ENCODE results near the gene FAM180B.

Gene FAM180B

GRCh38 chr11:47566149-47566698 is 20.3 kb upstream of the FAM180B start:
- H3K4me1 ChIP-seq (ENCODE audit: control insufficient read depth in 1 of 2, insufficient read depth in 2 of 2, low read length in 2 of 2): peaks cover 0 to 13% of the 10 kb centered on the region in 2 donors
- H3K9ac ChIP-seq (ENCODE audit: low read depth in 1 of 2, low read length in 2 of 2): peak overlapping the region; percentile 92 to 95
- H3K27ac ChIP-seq (ENCODE audit: low read depth, low read length): no peak overlapping the region
- H3K4me3 ChIP-seq (ENCODE audit: low read depth in 1 of 2, low read length in 2 of 2): peak overlapping the region; percentile 94
- no peaks in the 10 kb centered on the region for H3K9me3 ChIP-seq (ENCODE audit: control insufficient read depth in 1 of 2, low read length in 2 of 2)
- peaks cover 10 to 17% of the 10 kb centered on the region in 2 donors for H3K36me3 ChIP-seq (ENCODE audit: control insufficient read depth in 1 of 2, insufficient read depth in 2 of 2, low read length in 2 of 2)
- no peaks in the 10 kb centered on the region for H3K27me3 ChIP-seq (ENCODE audit: control insufficient read depth in 1 of 2, insufficient read depth in 2 of 2, low read length in 2 of 2)

DNA sequence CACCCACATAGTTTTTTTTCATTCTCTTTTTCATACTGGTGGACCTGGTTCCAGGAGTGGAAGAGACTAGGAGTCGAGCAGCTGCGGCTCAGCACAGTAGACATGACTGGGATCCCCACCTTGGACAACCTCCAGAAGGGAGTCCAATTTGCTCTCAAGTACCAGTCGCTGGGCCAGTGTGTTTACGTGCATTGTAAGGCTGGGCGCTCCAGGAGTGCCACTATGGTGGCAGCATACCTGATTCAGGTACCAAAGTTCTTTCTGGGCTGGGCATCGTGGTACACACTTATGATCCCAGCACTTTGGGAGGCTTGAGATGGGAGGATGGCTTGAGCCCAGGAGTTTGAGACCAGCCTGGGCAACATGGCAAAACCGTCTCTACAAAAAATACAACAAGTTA is 16.8 kb upstream of the FAM180B start:
- Histone ChIP-seq H3K9ac (ENCODE audit: low read depth in 1 of 2, low read length in 2 of 2) (no peak overlapping the region), H3K4me1 (ENCODE audit: control insufficient read depth in 1 of 2, insufficient read depth in 2 of 2, low read length in 2 of 2) (peaks cover 0 to 13% of the 10 kb centered on the region in 2 donors), H3K36me3 (ENCODE audit: control insufficient read depth in 1 of 2, insufficient read depth in 2 of 2, low read length in 2 of 2) (peaks cover 35 to 50% of the 10 kb centered on the region in 2 donors)

GRCh38 chr11:47570651-47571356 is 15.7 kb upstream of the FAM180B start:
- H3K4me3 ChIP-seq (ENCODE audit: low read depth in 1 of 2, low read length in 2 of 2): no peak overlapping the region
- H3K36me3 ChIP-seq (ENCODE audit: control insufficient read depth in 1 of 2, insufficient read depth in 2 of 2, low read length in 2 of 2): peaks cover 35 to 55% of the 10 kb centered on the region in 2 donors
- H3K9ac ChIP-seq (ENCODE audit: low read depth in 1 of 2, low read length in 2 of 2): no peak overlapping the region
- H3K27ac ChIP-seq (ENCODE audit: low read depth, low read length): no peak overlapping the region
- H3K27me3 ChIP-seq (ENCODE audit: control insufficient read depth in 1 of 2, insufficient read depth in 2 of 2, low read length in 2 of 2): no peaks in the 10 kb centered on the region
- no peaks in the 10 kb centered on the region for H3K9me3 ChIP-seq (ENCODE audit: control insufficient read depth in 1 of 2, low read length in 2 of 2)
- H3K4me1 ChIP-seq (ENCODE audit: control insufficient read depth in 1 of 2, insufficient read depth in 2 of 2, low read length in 2 of 2): peaks cover 0 to 8% of the 10 kb centered on the region in 2 donors

More for the DNA sequence above, 16.8 kb upstream of the FAM180B start:
- Histone ChIP-seq H3K9me3 (ENCODE audit: control insufficient read depth in 1 of 2, low read length in 2 of 2) (no peaks in the 10 kb centered on the region), H3K27ac (ENCODE audit: low read depth, low read length) (no peak overlapping the region), H3K4me3 (ENCODE audit: low read depth in 1 of 2, low read length in 2 of 2) (no peak overlapping the region), H3K27me3 (ENCODE audit: control insufficient read depth in 1 of 2, insufficient read depth in 2 of 2, low read length in 2 of 2) (no peaks in the 10 kb centered on the region)

- Histone ChIP-seq H3K4me3 (ENCODE audit: low read depth in 1 of 2, low read length in 2 of 2) (no peak overlapping the region), H3K9ac (ENCODE audit: low read depth in 1 of 2, low read length in 2 of 2) (no peak overlapping the region), H3K36me3 (ENCODE audit: control insufficient read depth in 1 of 2, insufficient read depth in 2 of 2, low read length in 2 of 2) (peaks cover 35 to 56% of the 10 kb centered on the region in 2 donors), H3K4me1 (ENCODE audit: control insufficient read depth in 1 of 2, insufficient read depth in 2 of 2, low read length in 2 of 2) (peaks cover 0 to 5% of the 10 kb centered on the region in 2 donors), H3K9me3 (ENCODE audit: control insufficient read depth in 1 of 2, low read length in 2 of 2) (no peaks in the 10 kb centered on the region), H3K27me3 (ENCODE audit: control insufficient read depth in 1 of 2, insufficient read depth in 2 of 2, low read length in 2 of 2) (no peaks in the 10 kb centered on the region), H3K27ac (ENCODE audit: low read depth, low read length) (no peak overlapping the region)
These were observed 15.1 kb upstream of the FAM180B start for GRCh38 chr11:47571357-47571729.

DNA sequence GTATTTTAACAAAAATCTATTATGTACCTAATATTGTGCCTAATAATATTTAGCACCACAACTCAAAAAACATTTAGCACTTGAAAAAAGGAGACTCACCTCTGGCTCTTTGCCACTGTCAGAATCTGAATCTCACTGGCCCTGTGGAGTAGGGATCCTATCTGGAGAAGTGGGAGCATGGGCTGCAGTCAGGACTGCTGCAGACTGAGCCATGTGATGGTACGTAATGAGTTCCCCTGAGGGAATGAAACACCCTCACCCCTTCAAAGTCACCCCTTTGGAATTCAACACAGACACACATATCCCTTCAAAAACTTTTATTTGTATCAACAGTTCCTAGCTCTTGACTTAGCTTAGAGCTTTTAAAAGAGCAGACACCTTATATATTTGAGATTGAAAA is 14.6 kb upstream of the FAM180B start:
- Histone ChIP-seq H3K4me3 (ENCODE audit: low read depth in 1 of 2, low read length in 2 of 2) (no peak overlapping the region), H3K9ac (ENCODE audit: low read depth in 1 of 2, low read length in 2 of 2) (no peak overlapping the region), H3K9me3 (ENCODE audit: control insufficient read depth in 1 of 2, low read length in 2 of 2) (no peaks in the 10 kb centered on the region), H3K4me1 (ENCODE audit: control insufficient read depth in 1 of 2, insufficient read depth in 2 of 2, low read length in 2 of 2) (no peaks in the 10 kb centered on the region), H3K27ac (ENCODE audit: low read depth, low read length) (no peak overlapping the region), H3K36me3 (ENCODE audit: control insufficient read depth in 1 of 2, insufficient read depth in 2 of 2, low read length in 2 of 2) (peaks cover 35 to 57% of the 10 kb centered on the region in 2 donors), H3K27me3 (ENCODE audit: control insufficient read depth in 1 of 2, insufficient read depth in 2 of 2, low read length in 2 of 2) (no peaks in the 10 kb centered on the region)

- Histone ChIP-seq H3K4me1 (ENCODE audit: control insufficient read depth in 1 of 2, insufficient read depth in 2 of 2, low read length in 2 of 2) (peaks cover 6 to 8% of the 10 kb centered on the region in 2 donors), H3K27ac (ENCODE audit: low read depth, low read length) (no peak overlapping the region), H3K4me3 (ENCODE audit: low read depth in 1 of 2, low read length in 2 of 2) (no peak overlapping the region), H3K36me3 (ENCODE audit: control insufficient read depth in 1 of 2, insufficient read depth in 2 of 2, low read length in 2 of 2) (peaks cover 35 to 65% of the 10 kb centered on the region in 2 donors), H3K9me3 (ENCODE audit: control insufficient read depth in 1 of 2, low read length in 2 of 2) (no peaks in the 10 kb centered on the region), H3K9ac (ENCODE audit: low read depth in 1 of 2, low read length in 2 of 2) (no peak overlapping the region), H3K27me3 (ENCODE audit: control insufficient read depth in 1 of 2, insufficient read depth in 2 of 2, low read length in 2 of 2) (no peaks in the 10 kb centered on the region)
These were observed 13.7 kb upstream of the FAM180B start for GRCh38 chr11:47572715-47573255.

- Histone ChIP-seq H3K9ac (ENCODE audit: low read depth in 1 of 2, low read length in 2 of 2) (no peak overlapping the region), H3K27ac (ENCODE audit: low read depth, low read length) (no peak overlapping the region), H3K9me3 (ENCODE audit: control insufficient read depth in 1 of 2, low read length in 2 of 2) (no peaks in the 10 kb centered on the region), H3K4me3 (ENCODE audit: low read depth in 1 of 2, low read length in 2 of 2) (no peak overlapping the region), H3K4me1 (ENCODE audit: control insufficient read depth in 1 of 2, insufficient read depth in 2 of 2, low read length in 2 of 2) (peaks cover 11 to 14% of the 10 kb centered on the region in 2 donors), H3K36me3 (ENCODE audit: control insufficient read depth in 1 of 2, insufficient read depth in 2 of 2, low read length in 2 of 2) (peaks cover 35 to 65% of the 10 kb centered on the region in 2 donors), H3K27me3 (ENCODE audit: control insufficient read depth in 1 of 2, insufficient read depth in 2 of 2, low read length in 2 of 2) (no peaks in the 10 kb centered on the region)
These were observed 13.2 kb upstream of the FAM180B start for GRCh38 chr11:47573321-47573720.

- peak overlapping the region; percentile 99 to 100 for H3K9ac ChIP-seq (ENCODE audit: low read depth in 1 of 2, low read length in 2 of 2)
- H3K27ac ChIP-seq (ENCODE audit: low read depth, low read length): no peak overlapping the region
- peak overlapping the region; percentile 99 for H3K4me3 ChIP-seq (ENCODE audit: low read depth in 1 of 2, low read length in 2 of 2)
- peaks cover 27 to 28% of the 10 kb centered on the region in 2 donors for H3K4me1 ChIP-seq (ENCODE audit: control insufficient read depth in 1 of 2, insufficient read depth in 2 of 2, low read length in 2 of 2)
- no peaks in the 10 kb centered on the region for H3K9me3 ChIP-seq (ENCODE audit: control insufficient read depth in 1 of 2, low read length in 2 of 2)
- no peaks in the 10 kb centered on the region for H3K27me3 ChIP-seq (ENCODE audit: control insufficient read depth in 1 of 2, insufficient read depth in 2 of 2, low read length in 2 of 2)
- H3K36me3 ChIP-seq (ENCODE audit: control insufficient read depth in 1 of 2, insufficient read depth in 2 of 2, low read length in 2 of 2): peaks cover 24 to 60% of the 10 kb centered on the region in 2 donors
These were observed 8.9 kb upstream of the FAM180B start for GRCh38 chr11:47577460-47578041.

GRCh38 chr11:47578524-47579494 is 7.7 kb upstream of the FAM180B start, which contains the start of the genes KBTBD4 and NDUFS3:
Gene KBTBD4, minus strand, starts transcription at chr11:47578970. Its CDS starts 19 bp downstream, at chr11:47578951.
Gene NDUFS3, plus strand, starts transcription at chr11:47579074. Its CDS starts 18 bp downstream, at chr11:47579092.
- Histone ChIP-seq H3K4me1 (ENCODE audit: control insufficient read depth in 1 of 2, insufficient read depth in 2 of 2, low read length in 2 of 2) (peaks cover 27 to 28% of the 10 kb centered on the region in 2 donors), H3K27ac (ENCODE audit: low read depth, low read length) (peak within 1 kb of the TSS; percentile 86), H3K4me3 (ENCODE audit: low read depth in 1 of 2, low read length in 2 of 2) (peak within 1 kb of the TSS; percentile 99), H3K9ac (ENCODE audit: low read depth in 1 of 2, low read length in 2 of 2) (peak within 1 kb of the TSS; percentile 99 to 100), H3K27me3 (ENCODE audit: control insufficient read depth in 1 of 2, insufficient read depth in 2 of 2, low read length in 2 of 2) (no peaks in the 10 kb centered on the region), H3K36me3 (ENCODE audit: control insufficient read depth in 1 of 2, insufficient read depth in 2 of 2, low read length in 2 of 2) (peaks cover 23 to 60% of the 10 kb centered on the region in 2 donors), H3K9me3 (ENCODE audit: control insufficient read depth in 1 of 2, low read length in 2 of 2) (no peaks in the 10 kb centered on the region)

Measured in duodenal mucosa (tissue), 2 donors.